Ovary (tissue), 9 donors: ENCODE measurements around the gene MAP6. TPM values are rescaled to one million over a fixed set of nuclear protein-coding genes. Genes with fewer than 3 reads are reported as not detected.

Source experiments
- DNase-seq, 5 donors: peaks; one replicate each; pipeline ENCODE4 v3.0.0-alpha.2; 2019 to 2020
- H3K27ac ChIP-seq, 2 donors: fragments of 200-600 bp; one replicate each; pipeline versions ENCODE4 v1.5.1 to v1.8.0; 2019 to 2022
- H3K27me3 ChIP-seq: fragments of 200-600 bp; one replicate; pipeline ENCODE4 v1.8.0; 2022
- H3K36me3 ChIP-seq: fragments of 200-600 bp; sonication (generic); one replicate; pipeline ENCODE4 v1.5.1; 2019
- H3K4me1 ChIP-seq: one replicate; pipeline ENCODE4 v1.8.1; 2013; ENCODE audit warnings: mild to moderate bottlenecking, moderate library complexity; ENCODE audit not compliant: insufficient read depth
- H3K4me3 ChIP-seq: fragments of 200-600 bp; sonication (generic); one replicate; pipeline ENCODE4 v1.5.1; 2017
- H3K9me3 ChIP-seq, 2 donors: fragments of 200-600 bp in 1 of 2; sonication (generic) in 1 of 2; one replicate each; pipeline versions ENCODE4 v1.5.1 to v1.8.1; 2013 to 2019; ENCODE audit warnings: mild to moderate bottlenecking in 1 of 2, moderate library complexity in 1 of 2
- EP300 ChIP-seq: sonication (generic); formaldehyde crosslinking; IDR thresholded peaks from one replicate; pipeline ENCODE4 v1.6.1; 2017; ENCODE audit warnings: antibody characterized with exemption
- POLR2A ChIP-seq: fragments of 450-650 bp; IDR thresholded peaks from one replicate; pipeline ENCODE4 v1.6.1; 2017; ENCODE audit warnings: antibody characterized with exemption, mild to moderate bottlenecking, moderate library complexity
- WGBS, 3 donors: extraction: QIAGEN DNeasy Blood & Tissue Kit in 1 of 3; methylation state at CpG; one replicate each; pipeline versions ENCODE4 v1.1.5 to v1.1.7; 2013 to 2017; 5-methylcytosine and 5-hydroxymethylcytosine counted together
- intact Hi-C, 4 donors: fragments of 100-400 bp; cut with DNase I; formaldehyde crosslinking; loops; one replicate each; pipeline versions ENCODE4 v1.11.0 to v1.15.1; 2022 to 2023
- polyA plus RNA-seq, 2 donors: library from polyadenylated mRNA; stranded (reverse); fragments of 200-250 nt in 1 of 2; fragments of 350-450 nt in 1 of 2; fragmentation: Illumina TruSeq in 1 of 2; extraction: RNeasy Lipid Tissue Mini Kit (QIAGEN cat#74804) in 1 of 2; gene quantifications; one replicate each; pipeline ENCODE4 v1.2.3, GENCODE V29; 2013 to 2014
- total RNA-seq, 7 donors: library from RNA; depleted of rRNA in 2 of 7; stranded (reverse); fragments of >200 nt in 2 of 7; fragmentation: NEBNext Ultra II Directional in 3 of 7; extraction: Animal tissue kit (Norgen Biotek cat#: 25700) in 3 of 7; gene quantifications; one replicate each; pipeline versions ENCODE4 v1.1.0 to v1.2.4, GENCODE V29; 2016 to 2023
- TF ChIP-seq, protein P1 (sequence below), 3 donors: fragments of 450-650 bp in 2 of 3; fragments of 200-600 bp in 1 of 3; IDR thresholded peaks; one replicate each; pipeline versions ENCODE4 v1.5.1 to v1.8.0; 2016 to 2022; ENCODE audit warnings: antibody characterized with exemption in 3 of 3, mild to moderate bottlenecking in 1 of 3
- donor health status: DM: no; HTN: no; CAD: no; lungs with moderate emphysema.
- donor health status: DM: no; HTN: no; CAD: no.
- donor health status: Bipolar disorder and iron deficiency.
- donor health status: DM: yes; HTN: yes; CAD: no.
- donor health status: DM: no; HTN: no; CAD: no.
- donor health status: DM: yes; HTN: yes; CAD: no.

The MAP6 gene
- total and polyA plus RNA-seq, 9 donors: 2.1 to 18.7 (median 8.8) TPM

DNA sequence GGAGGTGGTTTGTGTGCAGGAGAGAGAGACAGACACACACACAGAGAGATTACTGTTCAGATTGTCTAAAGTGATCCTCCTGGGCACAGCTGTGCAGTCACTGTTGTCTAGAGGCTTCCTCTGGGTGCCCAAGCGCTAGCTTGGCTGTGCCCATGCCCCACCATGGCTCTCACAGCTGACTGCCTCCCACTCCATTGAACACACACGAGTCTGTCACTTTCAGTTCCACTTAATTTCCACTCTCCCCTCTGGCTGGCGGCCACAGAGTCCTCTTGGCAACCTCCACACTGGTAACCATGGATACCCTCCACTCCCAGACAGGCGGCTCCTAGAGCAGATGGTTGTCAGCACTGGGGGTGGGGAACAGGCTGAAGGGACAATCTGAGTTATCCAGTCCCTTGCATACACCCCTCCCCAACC is 29.1 kb downstream of the MAP6 start:
- intact Hi-C loops: no loop called here
- TF ChIP-seq EP300 (no peak), POLR2A (no peak)
- TF ChIP-seq, protein P1, sequence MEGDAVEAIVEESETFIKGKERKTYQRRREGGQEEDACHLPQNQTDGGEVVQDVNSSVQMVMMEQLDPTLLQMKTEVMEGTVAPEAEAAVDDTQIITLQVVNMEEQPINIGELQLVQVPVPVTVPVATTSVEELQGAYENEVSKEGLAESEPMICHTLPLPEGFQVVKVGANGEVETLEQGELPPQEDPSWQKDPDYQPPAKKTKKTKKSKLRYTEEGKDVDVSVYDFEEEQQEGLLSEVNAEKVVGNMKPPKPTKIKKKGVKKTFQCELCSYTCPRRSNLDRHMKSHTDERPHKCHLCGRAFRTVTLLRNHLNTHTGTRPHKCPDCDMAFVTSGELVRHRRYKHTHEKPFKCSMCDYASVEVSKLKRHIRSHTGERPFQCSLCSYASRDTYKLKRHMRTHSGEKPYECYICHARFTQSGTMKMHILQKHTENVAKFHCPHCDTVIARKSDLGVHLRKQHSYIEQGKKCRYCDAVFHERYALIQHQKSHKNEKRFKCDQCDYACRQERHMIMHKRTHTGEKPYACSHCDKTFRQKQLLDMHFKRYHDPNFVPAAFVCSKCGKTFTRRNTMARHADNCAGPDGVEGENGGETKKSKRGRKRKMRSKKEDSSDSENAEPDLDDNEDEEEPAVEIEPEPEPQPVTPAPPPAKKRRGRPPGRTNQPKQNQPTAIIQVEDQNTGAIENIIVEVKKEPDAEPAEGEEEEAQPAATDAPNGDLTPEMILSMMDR (IDR thresholded peaks at IDR 0.05): no peak
- no peak overlapping the region for H3K4me3 ChIP-seq
- H3K36me3 ChIP-seq: no peaks in the 10 kb centered on the region
- no peak overlapping the region for H3K27ac ChIP-seq
- no peaks in the 10 kb centered on the region for H3K9me3 ChIP-seq
- DNase-seq: peak; percentile 37 to 75 (median 59)
- H3K27me3 ChIP-seq: no peaks in the 10 kb centered on the region
- H3K4me1 ChIP-seq: peaks cover 4% of the 10 kb centered on the region
- 14 to 19% (median 17%) methylated on average over 4 of the region's 4 CpGs for WGBS, 3 donors

DNA sequence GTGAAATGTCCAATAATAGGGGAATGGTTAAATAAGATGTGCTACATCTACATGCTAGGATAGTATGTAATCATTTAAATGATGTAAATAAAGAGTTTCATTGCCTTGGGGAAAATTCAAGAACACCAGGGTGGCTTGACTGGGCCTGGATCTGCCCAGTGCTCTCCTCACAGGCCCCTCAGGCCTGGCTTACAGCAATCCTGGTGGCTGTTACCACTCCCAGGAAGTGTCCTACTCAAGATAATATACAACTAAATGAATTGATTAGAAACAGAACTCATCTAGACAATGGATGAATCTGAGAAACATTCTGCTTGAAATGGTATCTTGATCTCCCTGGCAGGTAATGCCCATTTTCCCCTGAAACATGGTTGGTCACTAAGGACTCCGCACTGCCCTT is 30.8 kb downstream of the MAP6 start:
- peaks cover 6% of the 10 kb centered on the region for H3K4me1 ChIP-seq

DNA sequence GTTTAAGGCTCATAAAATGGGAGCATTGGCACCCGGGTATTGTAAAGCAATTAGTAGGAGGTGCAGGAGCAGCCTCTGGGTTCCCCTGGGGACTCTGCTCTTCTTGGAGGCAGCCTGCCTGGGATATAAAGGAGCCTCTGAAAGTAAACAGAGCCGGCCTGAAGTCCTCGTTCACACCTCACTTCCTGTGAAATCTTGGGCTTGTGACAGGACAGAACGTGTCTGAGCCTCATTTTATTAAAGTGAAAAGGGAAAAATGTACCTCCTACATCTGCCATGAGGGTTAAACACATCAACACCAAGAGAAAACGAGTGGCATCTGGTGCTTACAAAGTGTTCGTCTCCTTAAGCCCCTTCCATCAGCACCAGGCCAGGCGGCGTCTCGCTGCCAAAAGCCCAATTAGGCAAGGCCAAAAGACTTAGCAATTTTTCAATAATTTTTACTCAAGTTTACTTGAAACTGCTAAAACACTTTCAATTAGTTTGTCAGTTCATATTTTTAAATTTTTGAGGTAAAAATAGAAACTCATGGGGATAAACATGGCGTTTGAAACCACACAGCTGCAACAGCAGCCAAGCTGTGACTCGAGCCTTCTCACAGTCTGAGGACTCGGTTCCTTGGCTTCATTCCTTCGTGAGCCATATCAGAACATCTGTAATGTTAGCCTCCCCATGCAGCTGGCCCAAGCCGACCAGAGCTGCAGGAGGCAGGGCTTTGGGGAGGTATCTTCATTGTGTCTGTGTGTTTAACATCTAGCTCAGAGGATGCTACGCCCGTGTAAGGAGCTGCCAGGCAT is 33.6 kb downstream of the MAP6 start:
- no peak overlapping the region for H3K4me3 ChIP-seq
- H3K4me1 ChIP-seq: peaks cover 6% of the 10 kb centered on the region
- no peaks in the 10 kb centered on the region for H3K36me3 ChIP-seq
- peak in 4 of 5 donors; percentile 25 to 48 (median 38) for DNase-seq
- intact Hi-C loops: no loop called here
- TF ChIP-seq EP300: no peak
- TF ChIP-seq, protein P1 (IDR thresholded peaks at IDR 0.05): no peak
- no peaks in the 10 kb centered on the region for H3K9me3 ChIP-seq
- no peaks in the 10 kb centered on the region for H3K27me3 ChIP-seq
- peak overlapping the region in 1 of 2 donors; percentile 61 for H3K27ac ChIP-seq
- 7 to 19% (median 15%) methylated on average over 16 of the region's 16 CpGs for WGBS, 3 donors

More for the DNA sequence above, 30.8 kb downstream of the MAP6 start:
- H3K4me3 ChIP-seq: no peak overlapping the region
- DNase-seq: no peak
- intact Hi-C loops: no loop called here
- H3K9me3 ChIP-seq: no peaks in the 10 kb centered on the region
- WGBS, 3 donors: 87 to 98% (median 96%) methylated on average over 1 of the region's 1 CpG
- no peaks in the 10 kb centered on the region for H3K36me3 ChIP-seq
- H3K27ac ChIP-seq: no peak overlapping the region
- no peaks in the 10 kb centered on the region for H3K27me3 ChIP-seq
- TF ChIP-seq, protein P1 (IDR thresholded peaks at IDR 0.05): no peak
- TF ChIP-seq POLR2A: no peak
- TF ChIP-seq EP300: no peak

DNA sequence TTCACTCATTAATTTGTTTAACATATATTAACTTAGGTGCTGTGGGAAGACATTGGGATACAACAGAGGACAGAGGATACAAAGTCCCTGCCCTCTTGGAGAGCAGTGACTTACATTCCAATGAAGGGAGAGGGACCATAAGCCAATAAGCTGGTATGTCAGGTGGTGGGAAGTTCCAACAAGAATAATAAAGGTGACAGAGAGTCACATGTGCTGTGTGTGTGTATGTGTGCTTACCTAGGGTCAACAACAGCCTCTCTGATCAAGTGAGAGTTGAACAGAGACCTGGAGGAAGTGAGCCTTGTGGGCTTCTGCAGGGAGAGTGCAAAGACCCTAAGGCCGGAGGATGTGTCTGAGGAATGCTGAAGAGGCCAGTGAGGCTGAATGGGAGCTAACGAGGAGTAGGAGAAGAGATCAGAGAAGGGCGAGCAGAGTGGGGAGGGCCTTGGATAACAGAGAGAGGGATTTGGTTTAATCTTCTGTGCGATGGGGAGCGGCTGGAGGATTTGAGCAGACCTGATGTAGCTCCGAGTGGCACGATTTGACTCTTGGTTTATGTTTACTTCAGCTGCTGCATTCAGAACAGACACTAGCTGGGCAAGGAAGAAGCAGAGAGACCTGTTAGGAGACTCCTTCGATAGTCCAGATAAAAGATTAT is 35.3 kb downstream of the MAP6 start:
- intact Hi-C loops: no loop called here
- DNase-seq: no peak
- no peaks in the 10 kb centered on the region for H3K27me3 ChIP-seq
- H3K4me3 ChIP-seq: no peak overlapping the region
- no peaks in the 10 kb centered on the region for H3K36me3 ChIP-seq
- no peak for TF ChIP-seq POLR2A
- no peak for TF ChIP-seq EP300
- TF ChIP-seq, protein P1 (IDR thresholded peaks at IDR 0.05): no peak
- no peaks in the 10 kb centered on the region for H3K9me3 ChIP-seq
- H3K4me1 ChIP-seq: peaks cover 4% of the 10 kb centered on the region
- 93 to 94% (median 93%) methylated on average over 8 of the region's 8 CpGs for WGBS, 3 donors
- H3K27ac ChIP-seq: no peak overlapping the region
